GM10266 (cell line): ENCODE data around the gene MXD4.

Experiments
- DNase-seq: peaks from one replicate; pipeline ENCODE4 v3.0.0; 2012; ENCODE audit errors: extremely low spot score
- CTCF ChIP-seq: IDR thresholded peaks from 2 replicates; pipeline ENCODE4 v1.5.1; 2012; ENCODE audit warnings: mild to moderate bottlenecking, low read depth; ENCODE audit not compliant: control insufficient read depth, insufficient read depth; ENCODE audit errors: missing control alignments

The MXD4 gene

DNA sequence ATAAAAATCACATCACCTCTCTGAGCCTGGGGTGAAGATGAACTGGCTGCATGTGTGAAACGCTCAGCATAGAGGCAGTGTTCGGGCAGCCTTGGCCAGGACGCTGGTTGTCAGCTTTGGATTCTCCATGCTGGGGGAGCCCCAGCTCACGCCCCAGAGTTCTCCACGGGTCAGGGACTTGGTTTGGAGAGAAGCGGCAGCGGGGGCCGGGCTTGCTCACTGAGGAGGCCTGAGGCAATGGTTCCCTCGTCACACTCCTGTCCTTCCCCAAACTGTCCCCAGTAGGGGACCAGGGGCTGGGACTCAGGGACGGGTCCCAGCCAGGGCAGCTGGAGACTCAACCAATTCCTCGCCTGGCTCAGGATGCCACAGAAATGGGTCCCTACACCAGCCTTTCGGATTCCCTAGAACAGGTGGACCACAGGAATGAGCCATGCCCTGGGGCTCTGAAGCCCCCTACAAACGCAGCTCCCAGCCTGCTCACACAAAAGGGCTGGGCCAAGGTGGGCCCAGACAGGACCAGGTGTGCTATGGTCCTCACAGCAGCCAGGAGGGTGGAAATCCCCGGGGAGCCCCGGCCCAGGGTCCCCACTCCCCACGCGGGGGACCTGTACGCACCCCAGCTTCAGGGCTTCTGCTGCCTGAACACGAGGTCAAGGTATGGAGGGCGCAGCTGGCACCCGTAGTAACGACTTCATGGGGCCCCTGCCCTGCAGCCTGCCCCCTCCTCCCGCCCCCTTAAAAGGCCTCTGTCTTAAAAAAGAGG, 1.4 kb downstream of the MXD4 start:
- no peak for TF ChIP-seq CTCF
- no peak for DNase-seq

DNA sequence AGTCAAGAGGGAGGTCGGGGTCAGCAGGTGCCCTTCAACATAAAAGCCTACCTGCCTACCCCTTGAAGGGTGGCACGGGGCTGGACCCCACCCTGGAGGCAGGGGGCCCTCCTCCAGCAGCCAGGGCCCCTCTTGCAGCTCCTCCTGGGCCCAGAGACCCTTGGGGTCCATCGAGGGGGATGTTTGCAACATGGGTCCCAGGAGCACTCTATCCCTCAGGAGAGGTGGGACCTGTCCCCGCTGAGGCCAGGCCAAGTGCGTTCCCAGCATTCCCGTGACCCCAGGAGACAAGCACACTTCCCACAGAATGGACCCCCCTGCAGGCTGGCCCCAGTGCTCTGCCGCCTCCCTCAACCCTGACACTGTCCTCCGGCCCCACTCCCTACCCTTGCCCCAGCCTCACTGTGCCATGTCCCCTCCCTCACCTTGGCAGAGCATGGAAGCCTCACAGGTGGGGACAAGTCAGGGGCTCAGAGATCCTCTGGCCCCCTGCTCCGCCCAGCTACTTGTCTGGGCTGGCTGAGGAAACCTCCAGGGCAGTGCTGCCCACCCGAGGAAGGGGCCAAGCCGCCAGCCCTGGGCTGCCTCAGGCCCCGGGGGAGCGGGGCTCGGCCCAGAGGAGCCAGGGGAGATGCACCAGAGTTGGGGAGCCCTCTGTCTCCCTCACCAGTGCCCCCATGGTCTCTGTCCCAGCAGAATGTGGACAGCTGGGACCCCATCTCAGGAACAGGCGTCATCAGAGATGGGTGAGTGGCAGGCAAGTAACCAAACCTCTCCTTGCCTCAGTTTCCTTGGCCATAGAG, 2.2 kb downstream of the MXD4 start:
- no peak for TF ChIP-seq CTCF
- DNase-seq = no peak

GRCh38 chr4:2259036-2259540, 2.8 kb downstream of the MXD4 start:
- DNase-seq = no peak
- no peak for TF ChIP-seq CTCF

DNA sequence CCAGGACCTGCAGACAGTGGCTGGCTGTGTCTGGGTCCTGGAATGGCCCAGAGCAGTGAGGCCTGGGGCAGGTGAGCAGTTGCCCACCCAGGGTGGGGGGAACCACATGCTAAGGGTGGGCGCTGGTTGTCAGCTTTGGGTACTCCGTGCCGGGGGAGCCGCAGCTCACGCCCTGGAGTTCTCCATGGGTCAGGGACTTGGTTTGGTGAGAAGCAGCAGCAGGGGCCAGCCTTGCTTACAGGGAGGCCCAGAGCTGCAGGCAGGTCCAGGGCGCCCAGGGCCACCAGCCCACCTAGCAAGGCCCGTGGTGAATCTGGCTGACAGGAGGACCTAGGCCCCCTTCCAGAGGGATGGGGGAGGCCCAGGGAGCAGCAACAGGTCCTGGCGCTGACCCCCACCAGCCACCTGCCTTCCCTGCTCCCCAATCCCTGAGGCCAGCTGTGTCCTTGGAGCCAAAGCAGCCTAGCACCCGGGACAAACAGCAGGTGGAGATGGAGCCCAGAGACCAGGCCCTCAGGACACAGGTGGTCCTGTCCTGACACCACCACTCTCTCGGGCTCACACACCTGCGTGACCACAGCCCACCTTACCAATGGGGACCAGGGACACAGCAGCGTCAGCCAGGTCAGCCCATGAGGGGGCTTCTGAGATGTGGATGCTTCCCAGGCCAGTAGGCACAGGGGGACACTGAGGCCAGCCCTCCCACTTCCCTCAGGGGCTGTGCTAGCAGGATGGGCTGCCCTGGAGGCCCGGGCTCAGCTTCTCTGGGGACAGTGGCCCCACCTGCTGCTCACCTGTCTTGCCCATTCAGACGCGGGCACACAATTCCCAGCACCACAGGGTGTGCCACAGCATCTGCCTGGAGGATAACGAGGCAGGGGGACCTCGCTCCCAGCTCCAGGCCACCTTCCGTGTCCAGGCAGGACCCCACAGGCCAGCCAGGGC, 3.5 kb downstream of the MXD4 start:
- no peak for DNase-seq
- TF ChIP-seq CTCF = no peak

DNA sequence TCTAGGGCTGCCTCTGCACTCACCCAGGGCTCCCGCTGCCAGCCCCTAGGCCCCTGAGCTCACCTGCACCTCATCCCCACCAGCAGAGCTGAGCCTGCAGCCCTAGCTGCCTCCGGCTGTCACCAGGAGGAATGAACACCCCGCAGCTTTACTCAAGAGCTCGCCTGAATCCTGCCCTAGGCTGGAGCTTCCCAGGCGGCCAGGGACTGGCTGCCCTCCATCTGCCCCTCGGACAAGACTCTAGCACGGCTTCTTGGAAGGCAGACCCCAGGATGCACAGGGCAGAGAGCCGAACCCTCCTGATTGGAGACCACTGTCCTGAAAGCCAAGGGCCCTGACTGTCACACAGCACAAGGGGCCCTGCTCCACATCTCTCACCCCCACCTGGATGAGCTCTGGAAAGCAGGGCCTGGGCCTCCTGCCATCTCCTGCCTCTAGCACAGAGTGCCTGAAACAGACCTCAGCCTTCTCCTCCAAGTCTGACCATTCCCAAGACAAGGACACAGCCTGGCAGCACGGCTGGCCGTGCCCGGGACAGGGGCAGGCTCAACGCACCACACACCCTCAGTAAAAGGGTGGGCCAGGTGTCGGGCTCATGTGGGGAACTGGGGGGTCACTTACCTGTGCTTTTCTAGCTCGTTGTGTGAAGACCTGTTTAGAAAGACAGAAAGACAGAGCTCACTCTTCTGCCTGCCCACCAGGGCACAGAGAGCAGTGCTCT, 4.4 kb downstream of the MXD4 start:
- no peak for DNase-seq

DNA sequence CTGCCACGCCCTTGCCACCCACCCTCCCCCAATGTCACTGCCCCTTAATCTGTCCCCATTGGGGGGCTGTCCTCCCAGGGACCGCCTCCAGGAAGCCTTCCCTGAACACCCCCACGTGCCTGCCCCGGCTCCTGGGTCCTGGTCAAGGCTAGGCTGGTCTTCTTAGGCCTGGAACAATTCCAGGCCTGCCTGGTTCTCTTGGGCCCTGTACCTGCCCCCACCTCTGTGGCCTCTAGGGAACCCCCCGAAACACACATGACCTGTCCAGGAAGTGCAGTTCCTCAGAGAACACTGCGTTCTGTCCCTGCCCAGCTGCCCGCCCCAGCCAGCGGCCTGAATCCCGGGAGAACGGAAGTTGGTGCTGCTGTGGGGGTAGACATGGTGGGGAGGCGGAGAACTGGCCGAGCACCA, 5.1 kb downstream of the MXD4 start:
- TF ChIP-seq CTCF = no peak
- DNase-seq = no peak

More for the DNA sequence above, 4.4 kb downstream of the MXD4 start:
- TF ChIP-seq CTCF = no peak
